Sigmoid colon (tissue), 4 donors: ENCODE results near the gene RTN4RL2.

Source experiments
- POLR2A ChIP-seq, 2 donors: fragments of 450-650 bp; IDR thresholded peaks; one replicate each; pipeline ENCODE4 v1.6.1; 2016; ENCODE audit warnings: antibody characterized with exemption in 2 of 2, mild to moderate bottlenecking in 2 of 2, moderate library complexity in 2 of 2
- POLR2AphosphoS5 ChIP-seq, 4 donors: sonication (generic); formaldehyde crosslinking; IDR thresholded peaks; one replicate each; pipeline ENCODE4 v1.6.1; 2017; ENCODE audit warnings: antibody characterized with exemption in 4 of 4
- TF ChIP-seq, protein P1 (sequence below), 4 experiments: fragments of 450-650 bp in 3 of 4; fragments of 200-600 bp in 1 of 4; IDR thresholded peaks; one replicate each; pipeline ENCODE4 v1.5.1; 2016 to 2019; ENCODE audit warnings: antibody characterized with exemption in 4 of 4, mild to moderate bottlenecking in 3 of 4, moderate library complexity in 2 of 4

GRCh38 chr11:57413681-57414080 is 46.6 kb upstream of the RTN4RL2 start:
- TF ChIP-seq POLR2A (IDR thresholded peaks at IDR 0.05) = no peak
- TF ChIP-seq POLR2AphosphoS5 (IDR thresholded peaks at IDR 0.05) = no peak
- TF ChIP-seq, protein P1, sequence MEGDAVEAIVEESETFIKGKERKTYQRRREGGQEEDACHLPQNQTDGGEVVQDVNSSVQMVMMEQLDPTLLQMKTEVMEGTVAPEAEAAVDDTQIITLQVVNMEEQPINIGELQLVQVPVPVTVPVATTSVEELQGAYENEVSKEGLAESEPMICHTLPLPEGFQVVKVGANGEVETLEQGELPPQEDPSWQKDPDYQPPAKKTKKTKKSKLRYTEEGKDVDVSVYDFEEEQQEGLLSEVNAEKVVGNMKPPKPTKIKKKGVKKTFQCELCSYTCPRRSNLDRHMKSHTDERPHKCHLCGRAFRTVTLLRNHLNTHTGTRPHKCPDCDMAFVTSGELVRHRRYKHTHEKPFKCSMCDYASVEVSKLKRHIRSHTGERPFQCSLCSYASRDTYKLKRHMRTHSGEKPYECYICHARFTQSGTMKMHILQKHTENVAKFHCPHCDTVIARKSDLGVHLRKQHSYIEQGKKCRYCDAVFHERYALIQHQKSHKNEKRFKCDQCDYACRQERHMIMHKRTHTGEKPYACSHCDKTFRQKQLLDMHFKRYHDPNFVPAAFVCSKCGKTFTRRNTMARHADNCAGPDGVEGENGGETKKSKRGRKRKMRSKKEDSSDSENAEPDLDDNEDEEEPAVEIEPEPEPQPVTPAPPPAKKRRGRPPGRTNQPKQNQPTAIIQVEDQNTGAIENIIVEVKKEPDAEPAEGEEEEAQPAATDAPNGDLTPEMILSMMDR (IDR thresholded peaks at IDR 0.05) = no peak
